B cell (primary cell): ENCODE data around the gene TMEM138.

Experiments used
- CTCF ChIP-seq: fragments of 200-600 bp; IDR thresholded peaks from one replicate; pipeline ENCODE4 v1.8.0; 2022; ENCODE audit warnings: antibody characterized with exemption, mild to moderate bottlenecking
- EZH2 ChIP-seq: IDR thresholded peaks from 2 replicates; pipeline ENCODE4 v1.6.1; 2012; ENCODE audit warnings: borderline replicate concordance, low read depth, mild to moderate bottlenecking, moderate library complexity, low read length; ENCODE audit not compliant: insufficient read depth, poor library complexity, severe bottlenecking

- TF ChIP-seq CTCF, result no peak
- TF ChIP-seq EZH2, result no peak
Measured at GRCh38 chr11:61340979-61341378, 21.2 kb upstream of the TMEM138 start.
